A673 (cell line): Measurements from ENCODE around the gene TBXT.

Source experiments
- EZH2 ChIP-seq: fragments of 200-600 bp; sonication (generic); IDR thresholded peaks from 2 replicates; pipeline ENCODE4 v1.6.1; 2017; ENCODE audit warnings: borderline replicate concordance, low read depth, mild to moderate bottlenecking, mixed read lengths, antibody characterized with exemption, low read length; ENCODE audit not compliant: poor library complexity, severe bottlenecking
- TF ChIP-seq, protein P1 (sequence below): fragments of 300-800, 200-600 bp; sonication (generic); conservative IDR thresholded peaks from 2 replicates; pipeline ENCODE4 v1.5.1; 2017; ENCODE audit warnings: low read depth, mild to moderate bottlenecking, antibody characterized with exemption, low read length, moderate library complexity, mixed read lengths

DNA sequence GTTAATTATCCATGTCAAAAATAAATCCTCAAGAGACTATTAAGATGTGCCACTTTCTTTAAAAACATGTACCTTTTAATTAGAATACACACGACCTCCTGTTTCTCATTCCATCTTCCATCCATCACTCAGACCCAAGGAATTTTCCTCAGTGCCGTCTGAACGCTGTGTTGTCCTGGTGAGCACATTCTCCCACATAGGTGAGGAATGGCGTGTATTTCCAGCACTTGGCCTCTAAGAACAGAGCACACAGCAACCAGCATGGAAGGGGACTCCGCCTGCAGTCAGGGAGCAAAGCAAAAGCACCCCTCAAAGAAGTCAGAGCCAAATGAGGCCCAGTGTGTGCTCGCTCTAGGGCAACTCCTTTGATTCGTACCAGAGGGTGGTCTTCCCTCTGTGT lies 45.9 kb downstream of the TBXT start:
- TF ChIP-seq, protein P1, sequence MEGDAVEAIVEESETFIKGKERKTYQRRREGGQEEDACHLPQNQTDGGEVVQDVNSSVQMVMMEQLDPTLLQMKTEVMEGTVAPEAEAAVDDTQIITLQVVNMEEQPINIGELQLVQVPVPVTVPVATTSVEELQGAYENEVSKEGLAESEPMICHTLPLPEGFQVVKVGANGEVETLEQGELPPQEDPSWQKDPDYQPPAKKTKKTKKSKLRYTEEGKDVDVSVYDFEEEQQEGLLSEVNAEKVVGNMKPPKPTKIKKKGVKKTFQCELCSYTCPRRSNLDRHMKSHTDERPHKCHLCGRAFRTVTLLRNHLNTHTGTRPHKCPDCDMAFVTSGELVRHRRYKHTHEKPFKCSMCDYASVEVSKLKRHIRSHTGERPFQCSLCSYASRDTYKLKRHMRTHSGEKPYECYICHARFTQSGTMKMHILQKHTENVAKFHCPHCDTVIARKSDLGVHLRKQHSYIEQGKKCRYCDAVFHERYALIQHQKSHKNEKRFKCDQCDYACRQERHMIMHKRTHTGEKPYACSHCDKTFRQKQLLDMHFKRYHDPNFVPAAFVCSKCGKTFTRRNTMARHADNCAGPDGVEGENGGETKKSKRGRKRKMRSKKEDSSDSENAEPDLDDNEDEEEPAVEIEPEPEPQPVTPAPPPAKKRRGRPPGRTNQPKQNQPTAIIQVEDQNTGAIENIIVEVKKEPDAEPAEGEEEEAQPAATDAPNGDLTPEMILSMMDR: no peak
- TF ChIP-seq EZH2: no peak
